Body of pancreas (tissue), 4 donors: Measurements from ENCODE around the gene SLC35F4. TPM values are rescaled to one million over a fixed set of nuclear protein-coding genes. Genes with fewer than 3 reads are reported as not detected.

Experiments
- ATAC-seq: fragments of 150-250 bp; one replicate; pipeline ENCODE4 v1.9.1; 2016
- DNase-seq, 4 donors: peaks; one replicate each; pipeline ENCODE4 v3.0.0-alpha.2; 2019
- H3K27ac ChIP-seq, 4 donors: fragments of 200-600 bp; sonication (generic); 1 replicate in 3 of 4; 2 replicates in 1 of 4; pipeline versions ENCODE4 v1.5.1 to v1.6.1; 2016 to 2019; ENCODE audit warnings: mild to moderate bottlenecking in 1 of 4, mixed read lengths in 1 of 4, moderate library complexity in 1 of 4
- H3K27me3 ChIP-seq, 2 donors: fragments of 200-600 bp; sonication (generic); one replicate each; pipeline ENCODE4 v1.6.0; 2016; ENCODE audit warnings: mild to moderate bottlenecking in 1 of 2
- H3K36me3 ChIP-seq, 2 donors: fragments of 200-600 bp; sonication (generic); replicated peaks in 1 of 2; 2 replicates each; pipeline ENCODE4 v1.5.1; 2016; ENCODE audit warnings: low read depth in 2 of 2; ENCODE audit not compliant: insufficient read depth in 1 of 2
- H3K4me1 ChIP-seq: fragments of 200-600 bp; sonication (generic); one replicate; pipeline ENCODE4 v1.6.0; 2016
- H3K4me3 ChIP-seq, 2 donors: fragments of 200-600 bp; sonication (generic); 1 replicate in 1 of 2; 2 replicates in 1 of 2; pipeline ENCODE4 v1.5.1; 2016 to 2019
- H3K9me3 ChIP-seq, 3 donors: fragments of 200-600 bp; sonication (generic); 1 replicate in 2 of 3; 2 replicates in 1 of 3; pipeline ENCODE4 v1.5.1; 2016
- CTCF ChIP-seq, 7 experiments: fragments of 450-650 bp in 4 of 7; fragments of 200-600 bp in 3 of 7; sonication (generic) in 3 of 7; IDR thresholded peaks; one replicate each; pipeline ENCODE4 v1.5.1; 2016 to 2019; ENCODE audit warnings: antibody characterized with exemption in 7 of 7
- POLR2A ChIP-seq, 3 donors: fragments of 450-650 bp; IDR thresholded peaks; one replicate each; pipeline ENCODE4 v1.6.1; 2016; ENCODE audit warnings: antibody characterized with exemption in 3 of 3, mild to moderate bottlenecking in 2 of 3
- WGBS, 2 donors: methylation state at CpG; one replicate each; pipeline ENCODE4 v1.1.5; 2017; 5-methylcytosine and 5-hydroxymethylcytosine counted together
- intact Hi-C: fragments of 100-400 bp; cut with DNase I; formaldehyde crosslinking; loops from one replicate; pipeline ENCODE4 v1.15.1; 2023
- total RNA-seq, 2 donors: library from RNA; depleted of rRNA; stranded (reverse); fragments of >200 nt; gene quantifications; one replicate each; pipeline ENCODE4 v1.1.0, GENCODE V29; 2016

The SLC35F4 gene
- not detected for total RNA-seq

- Histone ChIP-seq H3K4me1 (peaks cover 16% of the 10 kb centered on the region), H3K36me3 (no peaks in the 10 kb centered on the region), H3K4me3 (peak within 1 kb of the TSS in 1 of 2 donors; percentile 5), H3K27me3 (peaks cover 0 to 16% of the 10 kb centered on the region in 2 donors), H3K9me3 (no peaks in the 10 kb centered on the region), H3K27ac (no peak within 1 kb of the TSS)
- 1% methylated on average over 85 of the region's 91 CpGs; no CpG with 5 or more reads in 1 of the 2 donors for WGBS, 2 donors
- intact Hi-C loops: no loop called here
- TF ChIP-seq CTCF (IDR thresholded peaks at IDR 0.05) (no peak), POLR2A (IDR thresholded peaks at IDR 0.05) (no peak)
- DNase-seq (peak; percentile 37 to 53 (median 43)), ATAC-seq (peak; percentile 75)
Observed at GRCh38 chr14:57865403-57866198, at the start of gene SLC35F4. Gene SLC35F4, minus strand, starts transcription at chr14:57866092.

GRCh38 chr14:57909626-57910025 lies 43.7 kb upstream of the SLC35F4 start:
- no peak for DNase-seq
- Histone ChIP-seq H3K36me3 (no peaks in the 10 kb centered on the region), H3K27ac (no peak overlapping the region), H3K4me3 (no peak overlapping the region), H3K4me1 (no peaks in the 10 kb centered on the region), H3K27me3 (no peaks in the 10 kb centered on the region), H3K9me3 (no peaks in the 10 kb centered on the region)
- ATAC-seq: no peak
- no peak for TF ChIP-seq POLR2A (IDR thresholded peaks at IDR 0.05)
- no peak for TF ChIP-seq CTCF (IDR thresholded peaks at IDR 0.05)
- intact Hi-C loops: no loop called here

GRCh38 chr14:57903954-57904353 lies 38.1 kb upstream of the SLC35F4 start:
- TF ChIP-seq POLR2A (IDR thresholded peaks at IDR 0.05): no peak
- TF ChIP-seq CTCF (IDR thresholded peaks at IDR 0.05): no peak
- Histone ChIP-seq H3K4me1 (no peaks in the 10 kb centered on the region), H3K27me3 (no peaks in the 10 kb centered on the region), H3K9me3 (no peaks in the 10 kb centered on the region), H3K36me3 (no peaks in the 10 kb centered on the region), H3K27ac (no peak overlapping the region), H3K4me3 (no peak overlapping the region)
- intact Hi-C loops: no loop called here
- ATAC-seq: no peak
- no peak for DNase-seq
- WGBS, 2 donors: 45 to 56% methylated on average over 1 of the region's 1 CpG

DNA sequence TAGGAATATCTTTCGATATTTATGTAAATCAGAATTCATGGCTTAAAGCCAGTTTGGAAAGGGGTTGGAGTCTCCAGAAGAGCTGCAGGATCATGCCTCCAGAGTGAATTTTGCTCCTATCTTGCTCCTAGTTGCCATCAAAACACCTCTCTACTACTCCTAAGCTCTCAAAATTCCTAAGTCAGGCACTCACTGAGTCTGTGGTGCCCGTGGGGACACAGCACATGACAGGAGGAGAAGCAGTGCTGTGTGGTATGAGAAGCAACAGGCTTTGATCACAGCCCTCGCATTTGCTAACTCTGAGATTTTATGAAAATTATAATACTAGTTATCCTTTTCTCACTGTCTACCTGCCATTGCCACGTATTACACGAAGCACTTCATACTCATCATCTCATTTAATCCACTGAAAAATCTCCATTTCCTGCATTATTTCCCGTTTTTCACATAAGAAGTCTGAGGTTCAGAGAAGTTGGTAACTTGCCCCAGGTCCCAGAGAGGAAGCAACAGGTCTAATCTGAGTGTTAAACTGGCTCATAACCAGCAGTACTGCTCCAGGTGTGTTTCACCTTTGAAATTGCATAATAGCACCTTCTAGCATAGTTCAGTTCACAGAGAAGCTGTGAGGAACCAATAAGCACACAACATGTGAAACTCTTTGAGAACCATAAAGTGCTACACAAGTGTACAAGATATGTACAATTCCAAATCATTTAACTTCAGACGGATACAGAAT lies 33.1 kb upstream of the SLC35F4 start:
- ATAC-seq (no peak), DNase-seq (no peak)
- intact Hi-C loops: no loop called here
- no peak overlapping the region for H3K27ac ChIP-seq
- H3K9me3 ChIP-seq: no peaks in the 10 kb centered on the region
- WGBS, 2 donors: 49 to 60% methylated on average over 7 of the region's 7 CpGs
- no peak for TF ChIP-seq POLR2A (IDR thresholded peaks at IDR 0.05)
- TF ChIP-seq CTCF (IDR thresholded peaks at IDR 0.05): no peak
- H3K36me3 ChIP-seq: no peaks in the 10 kb centered on the region
- no peaks in the 10 kb centered on the region for H3K4me1 ChIP-seq
- H3K27me3 ChIP-seq: no peaks in the 10 kb centered on the region
- H3K4me3 ChIP-seq: no peak overlapping the region
